SKM-1 (cell line): ENCODE measurements around the gene INPP5F.

Experiments used
- DNase-seq: peaks from one replicate; lab custom pipeline; 2025; ENCODE audit not compliant: unreplicated experiment; lab: John Stamatoyannopoulos, UW

INPP5F gene

DNA sequence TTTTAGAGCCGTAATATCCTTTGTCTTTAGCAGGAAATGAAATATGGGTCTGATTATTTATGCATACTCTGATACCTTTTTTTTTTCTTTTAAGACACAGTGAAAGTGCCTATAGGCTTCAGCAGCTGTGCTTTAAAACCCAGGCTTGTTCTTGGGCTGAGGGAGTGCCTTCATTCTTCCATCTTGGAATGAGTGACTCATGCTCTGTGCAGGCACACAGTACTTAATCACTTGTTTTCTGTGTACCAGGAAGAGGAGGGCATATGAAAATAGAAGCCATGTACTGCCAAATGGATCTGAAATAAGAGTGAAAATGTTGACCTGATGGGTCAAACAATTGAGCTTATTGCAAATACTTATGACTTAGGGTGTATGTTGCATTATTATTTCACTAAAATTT, 12.0 kb downstream of the INPP5F start:
- no peak for DNase-seq

DNA sequence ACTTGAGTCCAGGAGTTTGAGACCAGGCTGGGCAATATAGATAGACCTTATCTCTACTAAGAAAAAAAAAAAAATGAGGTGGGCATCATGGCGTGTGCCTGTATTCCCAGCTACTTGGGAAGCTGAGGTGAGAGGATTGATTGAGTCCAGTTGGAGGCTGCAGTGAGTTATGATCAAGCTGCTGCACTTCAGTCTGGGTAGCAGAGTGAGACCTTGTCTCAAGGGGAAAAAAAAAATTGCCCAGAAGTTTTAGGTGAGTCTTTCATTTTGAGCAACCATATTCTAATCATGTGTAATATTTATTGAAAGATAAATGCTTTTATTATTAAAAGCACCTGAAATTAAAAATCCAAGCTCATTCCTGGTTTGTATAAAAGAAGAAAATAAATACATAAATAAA, 13.1 kb downstream of the INPP5F start:
- no peak for DNase-seq

DNA sequence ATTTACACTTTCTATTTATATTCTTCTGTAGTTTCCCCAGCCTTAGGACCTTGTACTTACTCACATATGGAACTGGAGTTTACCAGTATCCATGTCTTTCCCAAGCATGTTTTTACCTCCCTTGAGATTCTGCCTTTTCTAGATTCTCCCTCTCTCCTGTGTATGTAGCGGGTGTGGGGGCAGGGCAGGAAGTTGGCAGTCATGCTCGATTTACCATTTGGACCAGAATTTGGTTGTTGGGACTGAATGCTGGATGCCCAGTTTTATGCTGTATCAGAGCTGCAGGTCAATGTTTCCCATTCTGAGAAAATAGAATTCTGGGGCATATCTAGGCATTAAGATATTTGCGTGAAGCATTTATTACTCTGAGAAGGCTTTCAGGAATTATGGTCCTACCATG, 14.2 kb downstream of the INPP5F start:
- DNase-seq: no peak

DNA sequence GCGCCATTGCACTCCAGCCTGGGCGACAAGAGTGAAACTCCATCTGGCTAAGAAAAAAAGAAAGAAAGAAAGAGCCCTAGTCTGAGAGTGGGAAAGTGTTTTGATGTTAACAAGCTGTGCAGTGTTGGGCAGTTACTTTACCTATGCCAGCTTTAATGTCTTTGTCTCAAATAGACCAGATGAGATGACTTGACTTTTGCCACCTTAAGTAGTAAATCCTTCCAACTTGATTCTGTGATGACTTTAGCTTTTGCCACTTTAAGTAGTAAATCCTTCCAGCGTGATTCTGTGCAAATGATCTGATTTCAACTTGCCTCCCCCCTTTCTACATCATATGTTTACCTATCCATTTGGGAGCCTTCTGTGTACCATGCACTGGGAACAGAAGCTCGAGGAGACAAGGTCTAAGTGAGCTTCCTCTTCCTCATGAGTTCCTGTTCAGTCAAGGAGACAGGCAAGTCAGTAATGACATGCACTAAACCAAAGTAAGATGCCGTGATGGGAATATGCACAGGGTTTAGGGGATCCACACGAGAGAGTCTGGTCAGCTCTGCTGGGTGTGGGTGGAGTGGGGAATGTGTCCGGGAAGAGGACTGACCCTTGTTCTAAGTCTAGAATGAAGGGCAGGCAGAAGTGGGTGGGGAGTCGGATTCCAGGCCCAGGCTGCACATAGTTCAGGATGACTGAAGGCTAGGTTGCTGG, 17.2 kb downstream of the INPP5F start:
- no peak for DNase-seq

DNA sequence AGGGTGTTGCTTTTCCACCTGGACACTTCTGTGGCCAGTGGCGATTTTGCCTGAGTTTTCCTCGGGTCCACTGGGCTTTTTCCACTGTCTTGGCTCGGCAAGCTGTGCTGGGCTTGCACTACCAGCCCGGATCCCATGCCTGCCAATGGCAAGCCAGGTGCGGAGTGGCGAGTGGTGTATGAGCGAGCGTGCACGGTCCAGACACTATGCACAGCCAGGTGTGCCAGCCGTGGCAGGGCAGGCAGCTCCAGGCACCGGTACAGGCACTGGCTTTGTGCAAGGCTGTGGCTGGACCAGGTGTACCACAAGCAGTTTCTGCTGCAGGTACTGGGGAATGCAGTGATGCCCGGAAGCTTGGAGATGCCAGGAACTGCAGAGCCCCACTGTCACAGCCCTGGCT, 22.1 kb downstream of the INPP5F start:
- DNase-seq: no peak

DNA sequence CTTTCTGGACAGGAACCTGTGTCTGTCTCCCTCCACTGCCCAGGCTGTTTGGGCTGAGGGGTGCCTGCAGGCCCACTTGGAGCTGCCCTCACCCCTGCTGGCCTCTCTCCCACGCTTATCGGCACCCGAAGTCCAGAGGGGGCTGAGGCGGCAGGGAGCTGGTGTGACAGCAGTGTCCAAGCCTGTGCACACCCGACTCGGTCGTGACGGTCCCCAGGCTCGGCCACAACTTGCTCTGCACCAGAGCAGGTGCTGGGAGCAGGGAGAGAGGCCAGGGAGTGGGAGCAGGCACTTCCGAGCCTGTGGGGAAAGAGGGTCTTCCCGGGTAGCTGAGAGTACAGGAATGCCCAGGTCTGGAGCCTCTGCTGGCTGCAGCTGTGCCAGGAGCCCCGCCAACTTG, 23.0 kb downstream of the INPP5F start:
- DNase-seq: no peak

DNA sequence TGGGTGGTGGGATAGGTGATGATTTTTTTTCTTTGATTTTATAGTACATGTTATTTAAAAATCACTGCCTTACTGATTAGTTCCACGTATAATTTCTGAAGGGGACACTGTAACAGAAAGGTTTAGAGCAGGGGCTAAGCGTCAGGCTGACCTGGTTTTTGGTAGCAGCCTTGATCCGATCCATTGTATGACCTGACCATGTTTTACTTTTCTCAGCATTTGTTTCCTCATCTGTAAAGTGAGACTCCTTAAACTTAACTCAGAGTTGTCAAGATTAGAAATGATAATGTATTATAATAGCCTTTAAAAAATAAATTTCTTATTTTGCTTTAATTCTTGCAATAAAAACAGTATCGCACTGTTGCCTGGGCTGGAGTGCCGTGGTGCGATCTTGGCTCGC, 23.6 kb downstream of the INPP5F start:
- no peak for DNase-seq

DNA sequence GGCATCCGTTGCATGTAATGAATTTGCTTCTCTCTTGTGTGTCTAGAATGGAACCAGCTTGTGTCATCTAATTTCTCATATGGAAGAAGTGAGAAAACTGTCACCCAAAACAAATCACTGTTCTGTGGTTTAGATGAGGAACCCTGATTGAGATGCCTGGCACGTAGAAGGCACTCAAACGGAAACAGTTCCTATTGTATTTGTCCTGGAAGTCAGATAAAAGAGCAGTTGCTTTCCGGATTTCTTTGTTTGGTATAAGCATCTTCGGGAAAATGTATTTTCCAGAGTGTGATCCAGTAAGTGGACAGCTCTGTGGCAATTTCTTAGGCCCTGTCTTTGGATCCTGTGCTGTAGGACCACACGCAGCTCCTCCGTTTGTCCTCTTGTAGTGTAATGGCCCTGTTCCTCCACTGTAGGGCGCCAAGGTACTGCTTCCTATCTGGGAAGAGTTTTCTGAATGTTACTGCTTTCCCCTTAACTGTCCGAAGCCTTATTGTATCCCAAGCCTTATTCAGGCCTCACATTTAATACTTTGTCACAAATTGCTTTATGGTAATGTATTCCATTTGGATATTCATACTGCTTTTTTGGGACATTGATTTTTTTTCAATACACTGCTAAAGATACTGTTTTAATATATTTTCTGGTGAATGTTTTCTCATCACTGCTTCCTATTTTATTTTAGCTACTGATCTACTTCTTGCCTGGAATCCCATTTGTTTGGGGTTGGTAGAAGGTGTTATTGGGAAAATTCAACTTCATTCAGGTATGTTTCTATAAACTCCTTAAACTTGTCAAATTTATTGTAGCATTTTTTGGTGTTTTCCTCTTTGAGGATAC, 24.8 kb downstream of the INPP5F start:
- peak; percentile 79 for DNase-seq

DNA sequence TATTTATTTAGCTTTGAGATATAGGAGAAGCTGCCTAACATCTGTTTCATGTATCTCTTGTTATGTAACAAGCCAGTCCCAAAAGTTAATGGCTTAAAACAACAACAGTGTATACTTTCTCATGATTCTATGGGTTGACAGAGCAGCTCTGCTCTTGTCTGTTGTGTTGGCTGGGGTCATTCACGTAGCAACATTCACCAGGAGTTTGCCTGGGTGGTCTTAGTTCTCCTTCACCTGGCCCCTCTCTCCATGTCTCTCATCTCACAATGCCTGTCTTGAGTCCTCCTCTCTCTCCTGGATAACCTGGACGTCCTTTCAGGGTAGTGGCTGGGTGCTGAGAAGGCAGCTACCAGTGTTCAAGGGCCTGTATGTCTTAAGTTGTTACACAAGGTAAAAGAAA, 27.5 kb downstream of the INPP5F start:
- no peak for DNase-seq

DNA sequence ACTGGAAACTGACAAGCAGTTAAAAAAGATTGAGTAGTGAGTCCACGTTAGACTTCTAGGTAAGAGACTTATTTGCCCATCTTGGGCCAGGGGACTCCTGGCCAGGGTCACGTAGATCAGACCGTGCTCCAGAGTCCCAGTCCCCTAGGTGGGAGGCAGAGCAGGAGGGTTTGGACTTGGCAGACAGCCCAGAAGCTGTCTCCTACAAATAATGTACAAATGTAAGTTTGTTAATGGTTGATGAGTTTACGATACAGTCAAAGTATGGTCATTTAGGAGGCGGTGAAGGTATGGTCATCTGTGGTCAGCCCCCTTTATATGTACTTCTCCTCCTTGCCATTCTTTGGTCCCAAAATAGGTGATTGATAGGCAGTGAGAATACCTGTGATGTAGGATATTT, 28.2 kb downstream of the INPP5F start:
- DNase-seq: no peak

DNA sequence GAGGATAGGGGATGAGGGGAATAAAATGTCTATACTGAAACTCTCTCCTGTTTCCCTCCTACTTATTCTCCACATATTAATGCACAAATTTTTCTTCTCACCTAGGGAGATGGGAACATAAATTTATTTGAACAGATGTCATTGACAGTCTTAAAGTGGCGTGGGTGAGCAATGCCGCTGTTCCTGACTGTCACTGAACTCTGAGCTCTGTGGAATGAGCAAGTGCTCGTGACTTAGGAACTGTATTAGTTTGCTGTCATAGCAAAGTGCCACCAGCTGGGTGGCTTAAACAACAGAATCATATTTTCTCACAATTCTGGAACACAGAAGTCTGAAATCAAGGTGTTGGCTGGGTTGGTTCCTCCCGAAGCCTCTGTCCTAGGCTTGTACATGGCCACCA, 29.1 kb downstream of the INPP5F start:
- no peak for DNase-seq

DNA sequence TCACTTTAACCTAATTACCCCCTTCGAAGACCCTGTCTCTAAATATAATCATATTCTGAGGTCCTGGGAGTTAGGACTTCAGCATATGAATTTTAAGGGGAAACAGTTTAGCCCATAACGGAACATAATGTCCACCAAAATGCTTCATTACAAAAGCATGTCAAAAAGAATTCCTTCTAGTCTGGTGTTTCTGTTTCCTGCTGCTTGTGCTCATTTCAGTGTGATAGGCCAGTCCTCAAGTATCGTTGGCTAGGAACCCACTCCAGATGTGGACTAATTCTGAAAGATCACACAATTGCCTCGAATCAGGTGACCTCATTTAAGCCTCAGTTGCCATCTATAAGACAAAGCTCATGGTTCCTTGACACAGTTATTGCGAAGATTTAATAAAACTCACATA, 29.6 kb downstream of the INPP5F start:
- no peak for DNase-seq

DNA sequence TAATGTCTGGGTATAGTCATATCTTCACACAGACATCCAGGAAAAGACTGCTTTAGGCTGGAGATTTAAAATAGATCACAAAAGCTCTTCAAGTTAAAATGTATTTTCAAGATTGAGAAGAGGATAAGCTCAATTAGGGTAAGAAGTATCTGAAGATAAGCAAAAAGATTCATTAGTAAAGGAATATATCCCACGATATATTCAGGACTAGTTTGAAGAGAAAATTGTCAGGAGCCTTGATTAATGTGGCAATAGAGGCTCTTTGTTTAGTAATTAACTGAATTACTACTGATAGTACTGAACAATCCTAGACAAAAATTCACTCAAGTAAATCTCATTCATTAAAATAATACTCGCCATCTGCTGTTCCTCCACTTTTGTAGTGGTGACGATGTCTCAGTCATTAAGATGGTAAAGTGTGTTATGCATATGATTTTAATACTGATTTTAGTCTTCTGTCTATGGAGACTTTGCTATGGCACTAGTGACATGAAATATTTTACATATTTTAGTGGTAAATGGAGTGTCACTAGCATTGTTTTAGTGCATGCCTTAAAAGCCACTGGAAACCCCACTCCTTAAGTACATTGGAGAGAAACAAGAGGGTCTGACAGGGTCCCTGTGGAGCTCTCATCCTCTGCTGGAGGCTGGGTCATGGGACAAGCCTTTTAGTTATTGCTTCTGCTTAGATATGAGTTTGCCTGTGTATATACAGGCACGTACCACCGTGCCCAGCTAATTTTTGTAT, 32.8 kb downstream of the INPP5F start:
- DNase-seq: no peak

DNA sequence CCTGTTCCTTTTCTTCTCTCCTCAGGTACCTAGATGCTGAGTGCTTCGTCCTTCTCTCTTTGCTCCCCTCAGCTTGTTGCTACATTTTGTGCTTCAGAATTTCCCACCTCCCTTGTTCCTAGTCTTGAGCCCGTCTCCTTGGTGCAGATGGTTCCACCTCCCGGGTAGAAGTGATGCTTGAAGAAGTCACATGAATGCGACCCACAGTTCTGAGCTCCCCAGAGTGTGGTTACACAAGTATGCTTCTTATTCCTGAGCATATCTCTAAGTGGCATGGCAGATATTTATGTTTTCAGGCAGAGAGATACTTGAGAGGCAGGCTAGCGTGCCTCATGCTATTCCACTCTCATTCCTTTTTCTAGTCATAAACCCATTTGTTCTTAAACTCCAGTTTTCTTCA, 34.0 kb downstream of the INPP5F start:
- no peak for DNase-seq

DNA sequence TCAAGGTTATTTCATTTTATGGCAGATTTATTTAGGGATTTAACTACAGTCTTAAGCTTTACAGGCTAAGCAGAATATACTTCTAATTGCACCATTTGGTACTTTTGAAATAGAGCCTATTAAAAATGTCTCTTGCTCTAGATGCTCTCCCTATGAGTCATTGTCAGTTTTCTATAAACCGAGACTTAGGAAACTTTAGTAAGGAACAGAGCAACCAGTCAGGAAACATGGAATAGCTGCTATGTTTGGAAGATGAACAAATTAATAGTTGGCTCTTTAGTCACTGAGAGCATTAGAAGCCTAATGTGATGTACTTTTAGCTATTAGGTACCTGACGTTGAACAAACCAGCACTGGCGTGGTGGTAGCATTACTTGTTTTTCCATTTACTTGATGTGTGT, 35.3 kb downstream of the INPP5F start:
- DNase-seq: no peak

DNA sequence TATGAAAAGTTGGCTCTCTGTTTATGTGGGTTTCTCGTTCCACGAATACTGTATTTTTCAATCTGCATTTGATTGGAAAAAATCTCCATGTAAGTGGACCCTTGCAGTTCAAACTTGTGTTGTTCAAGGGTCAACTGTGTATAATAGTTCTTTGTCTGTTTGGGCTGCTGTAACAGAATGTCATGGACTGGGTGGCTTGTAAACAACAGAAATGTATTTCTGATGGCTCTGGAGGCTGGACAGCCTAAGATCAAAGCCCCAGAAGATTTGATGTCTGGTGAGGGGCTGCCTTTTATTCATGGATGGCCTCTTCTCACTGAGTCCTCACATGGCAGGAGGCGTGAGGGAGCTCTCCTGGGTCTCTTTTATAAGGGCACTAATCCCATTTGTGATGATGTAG, 36.2 kb downstream of the INPP5F start:
- DNase-seq: no peak

DNA sequence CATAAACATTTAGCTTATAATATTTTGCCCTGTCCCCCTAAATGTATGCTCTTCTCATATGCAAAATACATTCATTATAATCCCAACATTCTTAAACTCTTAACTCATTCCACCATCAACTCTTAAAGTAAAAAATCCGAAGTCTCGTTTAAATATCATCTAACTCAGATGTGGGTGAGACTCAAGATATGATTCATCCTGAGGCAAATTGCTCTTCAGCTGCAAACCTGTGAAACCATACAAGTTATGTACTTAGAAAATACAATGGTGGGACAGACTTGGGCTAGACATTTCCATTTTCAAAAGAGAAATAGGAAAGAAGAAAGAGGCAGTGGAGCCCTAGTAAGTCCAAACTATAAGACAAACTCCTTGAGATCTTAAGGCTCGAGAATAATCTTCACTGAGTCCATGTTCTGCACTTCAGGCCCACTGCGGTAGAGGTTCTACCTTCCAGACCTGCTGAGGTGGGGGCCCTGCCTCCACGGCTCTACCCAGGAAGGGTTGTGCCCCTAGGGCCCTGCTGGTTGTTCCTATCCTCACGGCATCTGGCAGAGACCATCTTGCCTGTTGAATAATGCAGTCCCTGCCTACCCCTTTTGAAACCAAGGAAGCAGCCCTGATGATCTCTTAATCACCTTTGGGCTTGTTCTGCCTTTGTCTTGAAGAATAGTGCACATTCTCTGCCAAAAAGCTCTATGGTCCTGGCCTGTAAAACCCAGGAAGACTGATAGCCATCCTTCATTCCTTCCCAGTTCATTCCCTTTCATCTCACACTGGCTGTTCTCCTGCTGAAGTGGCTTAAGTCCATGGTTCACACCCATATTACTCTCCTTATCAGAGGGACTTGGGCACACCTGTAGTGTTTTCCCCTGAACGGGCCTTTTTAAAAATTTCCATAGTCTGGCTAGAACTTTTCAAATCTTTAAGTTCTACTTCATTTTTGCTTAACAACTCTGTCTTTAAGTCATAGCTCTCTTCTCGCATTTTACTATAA, 37.3 kb downstream of the INPP5F start:
- no peak for DNase-seq

DNA sequence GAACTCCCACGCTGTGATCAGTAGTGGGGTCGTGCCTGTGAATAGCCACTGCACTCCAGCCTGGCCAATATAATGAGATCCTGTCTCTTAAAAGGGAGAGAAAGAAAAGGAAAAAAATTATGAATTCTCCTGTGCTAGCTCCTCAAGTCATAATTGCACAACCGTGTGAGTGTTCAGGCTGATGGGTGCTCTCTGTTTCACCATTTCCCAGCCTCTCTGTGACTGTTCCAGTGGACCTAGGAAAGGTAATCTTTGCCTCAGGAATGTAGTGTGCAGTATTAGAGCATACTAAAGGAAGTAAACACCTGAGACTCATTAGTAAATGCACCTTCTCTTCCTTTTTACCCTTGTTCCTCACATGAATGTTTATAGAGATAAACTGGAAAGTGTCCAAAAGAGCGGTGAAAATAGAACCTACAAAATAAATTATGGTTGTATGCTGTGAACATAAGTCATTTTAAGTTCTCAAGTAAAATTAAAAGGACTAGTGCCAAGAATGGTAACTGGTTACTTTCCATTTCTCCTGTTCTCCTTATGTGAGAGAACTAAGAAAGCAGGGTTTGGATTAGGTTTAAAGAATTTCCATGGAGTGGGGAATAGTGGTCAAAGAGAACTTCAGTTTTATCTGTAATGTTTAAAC, 42.7 kb downstream of the INPP5F start:
- no peak for DNase-seq

DNA sequence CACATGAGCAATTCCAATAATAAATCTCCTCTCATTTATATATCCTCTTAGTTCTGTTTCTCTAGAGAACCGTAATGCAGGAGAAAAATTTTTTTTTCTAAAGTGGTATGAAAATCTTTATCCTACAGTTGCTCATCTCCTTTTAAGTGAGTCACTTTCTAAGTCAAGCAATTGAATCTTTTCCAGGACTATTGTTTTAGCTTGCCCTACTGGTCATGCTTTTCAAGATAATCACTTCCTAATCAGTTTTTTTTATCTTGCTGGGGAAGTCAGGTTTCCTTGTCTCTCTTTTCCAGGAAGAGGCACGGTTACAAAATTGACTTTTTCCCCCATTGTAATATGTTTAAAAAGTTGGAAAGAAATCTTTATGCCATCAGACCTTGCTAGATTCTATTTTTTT, 44.0 kb downstream of the INPP5F start:
- DNase-seq: no peak

DNA sequence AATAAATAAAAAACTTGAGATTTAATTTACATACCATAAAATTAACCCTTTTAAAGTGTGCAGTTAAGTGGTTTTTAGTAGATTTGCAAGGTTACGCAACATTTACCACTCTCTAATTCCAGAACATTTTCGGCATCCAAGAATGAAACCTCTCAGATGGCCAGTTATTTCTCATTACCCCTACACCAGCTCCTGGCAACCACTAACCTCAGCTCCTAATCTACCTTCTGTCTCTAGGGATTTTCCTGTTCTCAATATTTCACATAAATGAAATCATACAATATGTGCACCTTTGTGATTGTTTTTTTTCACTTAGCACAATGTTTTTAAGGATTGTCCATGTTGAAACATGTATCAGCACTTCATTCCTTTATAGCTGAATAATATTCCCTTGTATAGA, 45.1 kb downstream of the INPP5F start:
- DNase-seq: no peak
